GM19238 (cell line): Measurements from ENCODE around the gene LRRC4C.

Source experiments
- DNase-seq: peaks from one replicate; pipeline ENCODE4 v3.0.0; 2011; ENCODE audit warnings: low spot score; ENCODE audit not compliant: insufficient read length

LRRC4C gene

GRCh38 chr11:41459465-41460401, at the start of gene LRRC4C:
LRRC4C (minus strand) TSS chr11:41459652.
- DNase-seq, result no peak

DNA sequence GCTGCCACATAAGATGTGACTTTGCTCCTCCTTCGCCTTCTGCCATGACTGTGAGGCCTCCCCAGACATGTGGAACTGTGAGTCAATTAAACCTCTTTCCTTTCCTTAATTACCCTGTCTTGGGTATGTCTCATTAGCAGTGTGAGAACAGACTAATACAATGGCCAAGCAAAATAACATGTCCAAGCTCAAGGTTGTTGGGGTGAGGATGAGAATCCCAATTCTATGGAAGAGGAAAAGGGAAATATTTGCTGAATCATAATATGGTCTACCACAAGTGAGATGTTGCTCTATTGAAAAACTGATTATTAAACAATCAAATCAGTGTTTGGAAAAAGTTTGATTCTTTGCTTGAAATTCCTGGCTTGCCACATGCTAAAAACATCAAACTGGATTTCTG, 48.7 kb upstream of the LRRC4C start:
- no peak for DNase-seq

- DNase-seq, result no peak
Observed at GRCh38 chr11:41499429-41499828, 40.0 kb upstream of the LRRC4C start.

DNA sequence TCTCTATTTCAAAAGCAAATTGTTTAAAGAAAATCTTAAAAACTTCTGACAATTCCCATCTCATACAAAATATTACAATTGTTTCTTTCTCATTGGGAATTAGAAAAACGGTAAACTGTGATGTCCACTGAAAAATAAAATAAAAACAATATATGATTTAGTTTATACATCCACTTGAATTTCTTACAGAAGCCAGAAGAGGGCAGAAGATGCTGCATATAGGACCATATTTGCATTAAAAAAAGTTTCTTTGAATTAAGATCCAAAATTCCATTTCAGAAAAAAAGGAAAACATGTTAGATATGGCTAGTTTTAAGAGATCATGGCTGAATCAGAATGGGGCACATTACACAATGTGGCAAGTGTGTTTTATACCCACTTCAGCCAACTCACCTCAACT, 39.3 kb upstream of the LRRC4C start:
- DNase-seq, result no peak

DNA sequence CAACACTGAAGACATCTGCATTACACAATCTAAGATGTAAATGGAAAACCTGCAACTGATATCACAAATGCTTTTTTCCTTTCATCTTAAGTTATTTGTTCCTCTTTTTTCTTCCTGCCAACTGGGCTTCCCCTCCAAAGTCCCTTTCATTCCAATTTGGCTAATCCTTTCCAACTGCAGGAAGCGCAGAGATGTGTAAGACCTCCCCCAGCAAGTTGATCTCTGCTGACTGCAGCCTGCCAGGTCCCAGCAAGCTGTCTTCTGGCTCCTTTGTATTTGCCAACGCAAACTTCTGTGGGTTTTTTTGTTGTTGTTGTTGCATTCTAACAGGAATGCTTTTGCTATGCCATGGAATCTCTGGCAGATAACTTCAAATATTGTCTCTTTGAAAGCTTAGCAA, 38.5 kb upstream of the LRRC4C start:
- no peak for DNase-seq

GRCh38 chr11:41494716-41495115, 35.3 kb upstream of the LRRC4C start:
- no peak for DNase-seq

GRCh38 chr11:41486424-41486823, 27.0 kb upstream of the LRRC4C start:
- no peak for DNase-seq

- no peak for DNase-seq
Observed at GRCh38 chr11:41483956-41484355, 24.5 kb upstream of the LRRC4C start.

- DNase-seq, result no peak
Observed at GRCh38 chr11:41479179-41479578, 19.7 kb upstream of the LRRC4C start.

- no peak for DNase-seq
Observed at GRCh38 chr11:41461057-41461681, 1.7 kb upstream of the LRRC4C start.

GRCh38 chr11:41458641-41459040, 811 bp downstream of the LRRC4C start:
- DNase-seq, result no peak

- no peak for DNase-seq
Observed at GRCh38 chr11:41458154-41458553, 1.3 kb downstream of the LRRC4C start.

- DNase-seq, result no peak
Observed at GRCh38 chr11:41457216-41458014, 2.0 kb downstream of the LRRC4C start.

- DNase-seq, result no peak
Observed at GRCh38 chr11:41456269-41456668, 3.2 kb downstream of the LRRC4C start.

- no peak for DNase-seq
Observed at GRCh38 chr11:41451011-41451410, 8.4 kb downstream of the LRRC4C start.

GRCh38 chr11:41449483-41450050, 9.9 kb downstream of the LRRC4C start:
- no peak for DNase-seq

DNA sequence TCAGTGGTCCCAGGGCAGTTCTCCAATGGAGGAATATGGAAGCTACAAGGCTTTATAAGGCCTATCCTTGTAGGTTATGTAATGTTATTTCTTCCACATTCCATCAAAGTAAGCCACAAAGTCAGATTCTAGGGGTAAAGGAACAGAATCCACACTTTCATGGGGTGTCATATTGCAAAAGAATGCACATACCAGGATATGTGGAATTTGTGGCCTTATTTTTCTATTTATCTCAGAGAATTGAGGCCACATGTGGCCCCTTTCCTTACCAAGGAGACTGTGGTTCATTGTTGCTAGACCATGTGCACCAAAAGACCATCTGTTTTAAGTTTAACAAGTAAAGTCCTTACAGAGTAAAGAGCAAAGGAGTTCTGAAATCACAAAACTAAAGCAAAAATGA, 12.9 kb downstream of the LRRC4C start:
- DNase-seq, result no peak

- no peak for DNase-seq
Observed at GRCh38 chr11:41446107-41446506, 13.3 kb downstream of the LRRC4C start.

- no peak for DNase-seq
Observed at GRCh38 chr11:41437006-41437490, 22.4 kb downstream of the LRRC4C start.

GRCh38 chr11:41435531-41435930, 23.9 kb downstream of the LRRC4C start:
- no peak for DNase-seq

GRCh38 chr11:41431784-41432183, 27.7 kb downstream of the LRRC4C start:
- DNase-seq, result no peak
